Rectal smooth muscle tissue (tissue), 1 donor: ENCODE results near the gene ABCB6.
A peak's percentile ranks its signal among the peaks of the same experiment; 100 is the strongest.
"Not testable (repeated sequence)": the region's sequence is repeated elsewhere in the genome, so short reads cannot be mapped to it uniquely, and the experiment has no call there.

Experiments
- H3K27ac ChIP-seq: one replicate; pipeline ENCODE4 v1.7.0; 2013; ENCODE audit warnings: low read depth, low read length, inconsistent platforms
- H3K27me3 ChIP-seq: one replicate; pipeline ENCODE4 v1.7.0; 2013; ENCODE audit warnings: low read length; ENCODE audit not compliant: control insufficient read depth, insufficient read depth
- H3K36me3 ChIP-seq: one replicate; pipeline ENCODE4 v1.7.0; 2013; ENCODE audit warnings: low read length; ENCODE audit not compliant: control insufficient read depth, insufficient read depth
- H3K4me1 ChIP-seq: one replicate; pipeline ENCODE4 v1.7.0; 2013; ENCODE audit warnings: low read length; ENCODE audit not compliant: control insufficient read depth, insufficient read depth
- H3K4me3 ChIP-seq: one replicate; pipeline ENCODE4 v1.7.0; 2013; ENCODE audit warnings: low read length
- H3K9ac ChIP-seq: one replicate; pipeline ENCODE4 v1.7.0; 2013; ENCODE audit warnings: low read length

ABCB6 gene

GRCh38 chr2:219206328-219207133, 12.2 kb downstream of the ABCB6 start, which contains the start of gene ZFAND2B:
Gene ZFAND2B, plus strand, starts transcription at chr2:219206782. Its CDS starts 206 bp downstream, at chr2:219206988.
- peaks cover 12% of the 10 kb centered on the region for H3K4me1 ChIP-seq
- H3K27me3 ChIP-seq = no peaks in the 10 kb centered on the region
- peak within 1 kb of the TSS; percentile 85 for H3K4me3 ChIP-seq
- peaks cover 11% of the 10 kb centered on the region for H3K36me3 ChIP-seq
- peak within 1 kb of the TSS; percentile 98 for H3K9ac ChIP-seq
- H3K27ac ChIP-seq = peak within 1 kb of the TSS; percentile 95

- Histone ChIP-seq H3K4me3 (peak overlapping the region; percentile 85), H3K9ac (peak overlapping the region; percentile 98), H3K4me1 (peaks cover 12% of the 10 kb centered on the region), H3K27me3 (no peaks in the 10 kb centered on the region), H3K36me3 (peaks cover 11% of the 10 kb centered on the region), H3K27ac (peak overlapping the region; percentile 90)
These were observed 12.8 kb downstream of the ABCB6 start for GRCh38 chr2:219205981-219206327.

- H3K4me1 ChIP-seq = peaks cover 12% of the 10 kb centered on the region
- no peak overlapping the region for H3K9ac ChIP-seq
- no peak overlapping the region for H3K27ac ChIP-seq
- H3K36me3 ChIP-seq = peaks cover 11% of the 10 kb centered on the region
- no peak overlapping the region for H3K4me3 ChIP-seq
- no peaks in the 10 kb centered on the region for H3K27me3 ChIP-seq
These were observed 13.6 kb downstream of the ABCB6 start for GRCh38 chr2:219205165-219205538.

- Histone ChIP-seq H3K4me1 (peaks cover 12% of the 10 kb centered on the region), H3K4me3 (no peak overlapping the region), H3K9ac (no peak overlapping the region), H3K27me3 (no peaks in the 10 kb centered on the region), H3K36me3 (peaks cover 11% of the 10 kb centered on the region), H3K27ac (no peak overlapping the region)
These were observed 14.2 kb downstream of the ABCB6 start for GRCh38 chr2:219204425-219205164.

GRCh38 chr2:219201331-219201730, 17.4 kb downstream of the ABCB6 start:
- not testable (repeated sequence) for H3K36me3 ChIP-seq, H3K9ac ChIP-seq, H3K4me1 ChIP-seq, H3K4me3 ChIP-seq, H3K27ac ChIP-seq, H3K27me3 ChIP-seq

- not testable (repeated sequence) for H3K4me1 ChIP-seq, H3K4me3 ChIP-seq, H3K27ac ChIP-seq, H3K9ac ChIP-seq, H3K36me3 ChIP-seq, H3K27me3 ChIP-seq
These were observed 18.0 kb downstream of the ABCB6 start for GRCh38 chr2:219200502-219201326.

- no peaks in the 10 kb centered on the region for H3K4me1 ChIP-seq
- no peaks in the 10 kb centered on the region for H3K36me3 ChIP-seq
- no peak overlapping the region for H3K27ac ChIP-seq
- no peak overlapping the region for H3K9ac ChIP-seq
- H3K27me3 ChIP-seq = no peaks in the 10 kb centered on the region
- no peak overlapping the region for H3K4me3 ChIP-seq
These were observed 19.1 kb downstream of the ABCB6 start for GRCh38 chr2:219199470-219200211.

GRCh38 chr2:219198974-219199373, 19.8 kb downstream of the ABCB6 start:
- H3K4me3 ChIP-seq = no peak overlapping the region
- H3K27me3 ChIP-seq = no peaks in the 10 kb centered on the region
- no peaks in the 10 kb centered on the region for H3K36me3 ChIP-seq
- H3K9ac ChIP-seq = no peak overlapping the region
- H3K27ac ChIP-seq = no peak overlapping the region
- no peaks in the 10 kb centered on the region for H3K4me1 ChIP-seq

GRCh38 chr2:219197388-219197787, 21.4 kb downstream of the ABCB6 start:
- H3K27me3 ChIP-seq = no peaks in the 10 kb centered on the region
- H3K4me3 ChIP-seq = no peak overlapping the region
- H3K27ac ChIP-seq = no peak overlapping the region
- H3K9ac ChIP-seq = no peak overlapping the region
- no peaks in the 10 kb centered on the region for H3K36me3 ChIP-seq
- no peaks in the 10 kb centered on the region for H3K4me1 ChIP-seq

- Histone ChIP-seq H3K4me3 (no peak overlapping the region), H3K9ac (no peak overlapping the region), H3K27ac (no peak overlapping the region), H3K36me3 (peaks cover 17% of the 10 kb centered on the region), H3K27me3 (no peaks in the 10 kb centered on the region), H3K4me1 (no peaks in the 10 kb centered on the region)
These were observed 31.9 kb downstream of the ABCB6 start for GRCh38 chr2:219186754-219187456.

GRCh38 chr2:219184121-219184520, 34.6 kb downstream of the ABCB6 start:
- Histone ChIP-seq H3K27ac (no peak overlapping the region), H3K4me1 (peaks cover under 1% of the 10 kb centered on the region), H3K4me3 (no peak overlapping the region), H3K36me3 (peaks cover 34% of the 10 kb centered on the region), H3K27me3 (no peaks in the 10 kb centered on the region), H3K9ac (no peak overlapping the region)
